GM23338 (cell line): ENCODE measurements around the gene PREP. TPM values are rescaled to one million over a fixed set of nuclear protein-coding genes. Genes with fewer than 3 reads are reported as not detected.

Experiments used
- ATAC-seq: fragments of 200-7000 bp; cut with Tn5 transposase; 3 replicates; pipeline ENCODE4 v1.9.1; 2020
- DNase-seq: peaks from one replicate; pipeline ENCODE4 v3.0.0-alpha.2; 2015; ENCODE audit warnings: low spot score
- H2AFZ ChIP-seq: fragments of 200-600 bp; sonication (generic); 2 replicates; pipeline ENCODE4 v1.8.0; 2016; ENCODE audit warnings: antibody characterized with exemption, mild to moderate bottlenecking, moderate library complexity
- H3F3A ChIP-seq: fragments of 200-600 bp; sonication (generic); replicated peaks from 2 replicates; pipeline ENCODE4 v1.8.0; 2017; ENCODE audit warnings: antibody characterized with exemption, mixed run types, low read depth
- H3K27ac ChIP-seq: fragments of 200-600 bp; sonication (generic); 2 replicates; pipeline ENCODE4 v1.6.1; 2016; ENCODE audit warnings: low read depth
- H3K27me3 ChIP-seq: fragments of 200-600 bp; sonication (generic); 2 replicates; pipeline ENCODE4 v1.8.0; 2016; ENCODE audit warnings: mild to moderate bottlenecking, mixed run types, moderate library complexity; ENCODE audit not compliant: insufficient read depth
- H3K36me3 ChIP-seq: fragments of 200-600 bp; sonication (generic); 2 replicates; pipeline ENCODE4 v1.8.0; 2016; ENCODE audit warnings: mild to moderate bottlenecking; ENCODE audit not compliant: insufficient read depth
- H3K4me1 ChIP-seq: fragments of 200-600 bp; sonication (generic); 2 replicates; pipeline ENCODE4 v1.8.0; 2016; ENCODE audit warnings: mild to moderate bottlenecking, moderate library complexity; ENCODE audit not compliant: insufficient read depth
- H3K4me2 ChIP-seq: fragments of 200-600 bp; sonication (generic); 2 replicates; pipeline ENCODE4 v1.7.1; 2017; ENCODE audit warnings: mixed run types
- H3K4me3 ChIP-seq: fragments of 200-600 bp; sonication (generic); 2 replicates; pipeline ENCODE4 v1.6.1; 2016; ENCODE audit warnings: mixed run types
- H3K79me2 ChIP-seq: fragments of 200-600 bp; sonication (generic); replicated peaks from 2 replicates; pipeline ENCODE4 v1.8.0; 2017; ENCODE audit warnings: mild to moderate bottlenecking; ENCODE audit not compliant: insufficient read depth
- H3K9me2 ChIP-seq: fragments of 200-600 bp; sonication (generic); 2 replicates; pipeline ENCODE4 v1.8.0; 2017; ENCODE audit not compliant: insufficient read depth
- H4K20me1 ChIP-seq: fragments of 200-600 bp; sonication (generic); replicated peaks from 2 replicates; pipeline ENCODE4 v1.8.0; 2017; ENCODE audit warnings: mild to moderate bottlenecking; ENCODE audit not compliant: insufficient read depth
- H3K27ac Mint-ChIP-seq: 2 replicates; pipeline ENCODE4 v1.8.0; 2020; ENCODE audit warnings: inconsistent platforms, mild to moderate bottlenecking, moderate library complexity, mixed read lengths
- H3K27me3 Mint-ChIP-seq: 3 replicates; pipeline ENCODE4 v1.8.0; 2022; ENCODE audit warnings: low read depth, mild to moderate bottlenecking, moderate library complexity, mixed read lengths, inconsistent platforms; ENCODE audit not compliant: insufficient read depth, poor library complexity
- H3K36me3 Mint-ChIP-seq: 3 replicates; pipeline ENCODE4 v1.8.0; 2021; ENCODE audit warnings: low read depth, mild to moderate bottlenecking, inconsistent platforms, moderate library complexity, mixed read lengths
- H3K4me1 Mint-ChIP-seq: 3 replicates; pipeline ENCODE4 v1.8.0; 2020; ENCODE audit warnings: mild to moderate bottlenecking, inconsistent platforms, mixed read lengths
- H3K4me3 Mint-ChIP-seq: 3 replicates; pipeline ENCODE4 v1.8.0; 2021; ENCODE audit warnings: moderate library complexity, mild to moderate bottlenecking, inconsistent platforms, mixed read lengths
- H3K9me3 Mint-ChIP-seq: 3 replicates; pipeline ENCODE4 v1.8.0; 2020; ENCODE audit warnings: moderate library complexity, mild to moderate bottlenecking, inconsistent platforms, mixed read lengths
- CTCF ChIP-seq, 2 experiments: fragments of 200-600 bp in 1 of 2; sonication (generic) in 1 of 2; conservative IDR thresholded peaks; 2 replicates each; pipeline versions ENCODE4 v1.5.1 to v1.6.1; 2016 to 2017; ENCODE audit warnings: antibody characterized with exemption in 2 of 2, low read depth in 2 of 2, mild to moderate bottlenecking in 2 of 2, moderate library complexity in 1 of 2
- EZH2 ChIP-seq: fragments of 200-600 bp; sonication (generic); IDR thresholded peaks from one replicate; pipeline ENCODE4 v1.8.0; 2017; ENCODE audit warnings: antibody characterized with exemption, mild to moderate bottlenecking, low read depth; ENCODE audit not compliant: unreplicated experiment
- EZH2phosphoT487 ChIP-seq: fragments of 200-600 bp; sonication (generic); IDR thresholded peaks from one replicate; pipeline ENCODE4 v1.8.1; 2018; ENCODE audit warnings: antibody characterized with exemption; ENCODE audit not compliant: unreplicated experiment
- JUNB ChIP-seq: IDR thresholded peaks from one replicate; pipeline ENCODE4 v1.6.1; 2016; ENCODE audit warnings: antibody characterized with exemption; ENCODE audit not compliant: unreplicated experiment
- NANOG ChIP-seq: IDR thresholded peaks from 2 replicates; pipeline ENCODE4 v1.6.1; 2016; ENCODE audit warnings: antibody characterized with exemption, borderline replicate concordance
- POLR2AphosphoS5 ChIP-seq: IDR thresholded peaks from 2 replicates; pipeline ENCODE4 v1.6.1; 2016; ENCODE audit warnings: antibody characterized with exemption, low read depth
- STAT1 ChIP-seq: IDR thresholded peaks from one replicate; pipeline ENCODE4 v1.6.1; 2016; ENCODE audit warnings: antibody characterized with exemption; ENCODE audit not compliant: unreplicated experiment
- ZNF114 ChIP-seq: fragments of 250-450 bp; sonication (Bioruptor Pico); IDR thresholded peaks from 2 replicates; pipeline ENCODE4 v1.5.0; 2020; ENCODE audit warnings: mild to moderate bottlenecking, moderate library complexity
- ZNF331 ChIP-seq: fragments of 250-450 bp; sonication (Bioruptor Pico); IDR thresholded peaks from 2 replicates; pipeline ENCODE4 v1.5.0; 2020; ENCODE audit warnings: low read depth, mild to moderate bottlenecking, moderate library complexity
- polyA plus RNA-seq: library from polyadenylated mRNA; unstranded; fragments of >200 nt; fragmentation: Nextera tagmentation; extraction: Ambion mirVana; gene quantifications from 2 replicates; pipeline ENCODE4 v1.2.1, GENCODE V29; 2016
- total RNA-seq: library from RNA; depleted of rRNA; stranded (reverse); fragments of >200 nt; shearing (Covaris generic); gene quantifications from 2 replicates; pipeline ENCODE4 v1.2.3, GENCODE V29; 2014
- TF ChIP-seq, protein P1 (sequence below): fragments of 250-450 bp; sonication (Bioruptor Pico); IDR thresholded peaks from 2 replicates; pipeline ENCODE4 v1.5.0; 2020; ENCODE audit warnings: mild to moderate bottlenecking, moderate library complexity
- TF ChIP-seq, protein P2 (sequence below): IDR thresholded peaks from 2 replicates; pipeline ENCODE4 v1.6.1; 2016; ENCODE audit warnings: antibody characterized with exemption

PREP gene
- total and polyA plus RNA-seq, 2 experiments from 2014 or later, result 28.5 to 52.7 TPM

DNA sequence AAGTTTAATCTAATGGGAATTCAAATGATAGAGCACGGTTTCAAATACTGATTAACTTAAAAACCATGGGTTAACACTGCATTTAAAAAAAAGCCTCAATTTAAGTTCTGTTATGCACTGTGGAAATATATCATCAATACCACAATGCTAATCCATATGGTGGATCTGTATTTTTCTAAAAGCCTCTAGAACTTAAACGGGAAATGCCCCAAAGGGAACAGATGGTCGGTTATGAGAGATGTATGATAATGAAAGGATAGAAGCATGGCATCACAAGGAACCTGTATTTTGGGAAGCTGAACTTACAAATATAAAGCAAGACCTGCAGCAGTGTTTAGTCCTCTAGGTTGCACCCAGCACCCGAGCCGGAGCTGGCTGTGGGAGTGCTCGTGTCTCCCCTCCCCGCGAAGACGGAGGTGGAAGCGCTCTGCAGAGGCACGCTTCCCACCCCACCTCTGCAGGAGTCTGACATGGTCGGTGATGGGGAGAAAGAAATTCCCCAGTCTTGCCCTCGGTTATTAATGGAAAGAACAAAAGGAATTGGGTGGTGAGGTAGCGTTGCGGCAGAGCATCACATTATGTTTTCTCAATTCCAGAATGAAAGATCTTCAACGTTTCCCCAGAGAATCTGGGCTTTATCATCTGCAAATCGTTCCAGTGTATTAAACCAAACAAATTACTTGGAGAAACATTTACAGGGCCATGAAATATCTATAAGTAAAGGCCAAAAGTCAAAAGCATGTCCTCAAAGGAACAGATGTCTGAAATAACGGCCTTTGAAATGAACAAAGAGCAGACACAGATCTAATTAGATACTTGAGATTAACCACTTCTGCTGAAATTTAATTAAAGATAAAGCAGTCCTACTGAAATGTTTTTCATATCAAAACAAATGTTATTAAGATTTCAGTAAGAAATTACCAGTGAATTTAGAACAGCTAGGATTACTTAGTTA, 120.0 kb downstream of the PREP start:
- no peak overlapping the region for H2AFZ ChIP-seq
- H3K4me3 ChIP-seq, result no peak overlapping the region
- H3K9me3 Mint-ChIP-seq, result no peaks in the 10 kb centered on the region
- no peak overlapping the region for H3K4me2 ChIP-seq
- H3K4me1 Mint-ChIP-seq, result no peaks in the 10 kb centered on the region; the same call in 2 of the 3 replicates
- DNase-seq, result no peak
- no peaks in the 10 kb centered on the region for H3K4me1 ChIP-seq
- no peaks in the 10 kb centered on the region for H3K79me2 ChIP-seq
- H3K27ac ChIP-seq, result no peak overlapping the region
- H3K27me3 Mint-ChIP-seq, result no peaks in the 10 kb centered on the region
- no peak for ATAC-seq
- H4K20me1 ChIP-seq, result no peaks in the 10 kb centered on the region; the same call in 1 of the 2 replicates
- H3K27me3 ChIP-seq, result no peaks in the 10 kb centered on the region
- no peaks in the 10 kb centered on the region for H3K9me2 ChIP-seq
- H3F3A ChIP-seq, result no peaks in the 10 kb centered on the region
- peaks cover 10% of the 10 kb centered on the region; the same call in 1 of the 2 replicates for H3K36me3 ChIP-seq
- no peak for TF ChIP-seq STAT1
- TF ChIP-seq EZH2phosphoT487, result no peak
- no peak for TF ChIP-seq EZH2
- TF ChIP-seq JUNB, result no peak
- no peak for TF ChIP-seq ZNF114 (CRISPR knock-in tag)
- no peak for TF ChIP-seq POLR2AphosphoS5
- no peak for TF ChIP-seq NANOG
- TF ChIP-seq, protein P1, sequence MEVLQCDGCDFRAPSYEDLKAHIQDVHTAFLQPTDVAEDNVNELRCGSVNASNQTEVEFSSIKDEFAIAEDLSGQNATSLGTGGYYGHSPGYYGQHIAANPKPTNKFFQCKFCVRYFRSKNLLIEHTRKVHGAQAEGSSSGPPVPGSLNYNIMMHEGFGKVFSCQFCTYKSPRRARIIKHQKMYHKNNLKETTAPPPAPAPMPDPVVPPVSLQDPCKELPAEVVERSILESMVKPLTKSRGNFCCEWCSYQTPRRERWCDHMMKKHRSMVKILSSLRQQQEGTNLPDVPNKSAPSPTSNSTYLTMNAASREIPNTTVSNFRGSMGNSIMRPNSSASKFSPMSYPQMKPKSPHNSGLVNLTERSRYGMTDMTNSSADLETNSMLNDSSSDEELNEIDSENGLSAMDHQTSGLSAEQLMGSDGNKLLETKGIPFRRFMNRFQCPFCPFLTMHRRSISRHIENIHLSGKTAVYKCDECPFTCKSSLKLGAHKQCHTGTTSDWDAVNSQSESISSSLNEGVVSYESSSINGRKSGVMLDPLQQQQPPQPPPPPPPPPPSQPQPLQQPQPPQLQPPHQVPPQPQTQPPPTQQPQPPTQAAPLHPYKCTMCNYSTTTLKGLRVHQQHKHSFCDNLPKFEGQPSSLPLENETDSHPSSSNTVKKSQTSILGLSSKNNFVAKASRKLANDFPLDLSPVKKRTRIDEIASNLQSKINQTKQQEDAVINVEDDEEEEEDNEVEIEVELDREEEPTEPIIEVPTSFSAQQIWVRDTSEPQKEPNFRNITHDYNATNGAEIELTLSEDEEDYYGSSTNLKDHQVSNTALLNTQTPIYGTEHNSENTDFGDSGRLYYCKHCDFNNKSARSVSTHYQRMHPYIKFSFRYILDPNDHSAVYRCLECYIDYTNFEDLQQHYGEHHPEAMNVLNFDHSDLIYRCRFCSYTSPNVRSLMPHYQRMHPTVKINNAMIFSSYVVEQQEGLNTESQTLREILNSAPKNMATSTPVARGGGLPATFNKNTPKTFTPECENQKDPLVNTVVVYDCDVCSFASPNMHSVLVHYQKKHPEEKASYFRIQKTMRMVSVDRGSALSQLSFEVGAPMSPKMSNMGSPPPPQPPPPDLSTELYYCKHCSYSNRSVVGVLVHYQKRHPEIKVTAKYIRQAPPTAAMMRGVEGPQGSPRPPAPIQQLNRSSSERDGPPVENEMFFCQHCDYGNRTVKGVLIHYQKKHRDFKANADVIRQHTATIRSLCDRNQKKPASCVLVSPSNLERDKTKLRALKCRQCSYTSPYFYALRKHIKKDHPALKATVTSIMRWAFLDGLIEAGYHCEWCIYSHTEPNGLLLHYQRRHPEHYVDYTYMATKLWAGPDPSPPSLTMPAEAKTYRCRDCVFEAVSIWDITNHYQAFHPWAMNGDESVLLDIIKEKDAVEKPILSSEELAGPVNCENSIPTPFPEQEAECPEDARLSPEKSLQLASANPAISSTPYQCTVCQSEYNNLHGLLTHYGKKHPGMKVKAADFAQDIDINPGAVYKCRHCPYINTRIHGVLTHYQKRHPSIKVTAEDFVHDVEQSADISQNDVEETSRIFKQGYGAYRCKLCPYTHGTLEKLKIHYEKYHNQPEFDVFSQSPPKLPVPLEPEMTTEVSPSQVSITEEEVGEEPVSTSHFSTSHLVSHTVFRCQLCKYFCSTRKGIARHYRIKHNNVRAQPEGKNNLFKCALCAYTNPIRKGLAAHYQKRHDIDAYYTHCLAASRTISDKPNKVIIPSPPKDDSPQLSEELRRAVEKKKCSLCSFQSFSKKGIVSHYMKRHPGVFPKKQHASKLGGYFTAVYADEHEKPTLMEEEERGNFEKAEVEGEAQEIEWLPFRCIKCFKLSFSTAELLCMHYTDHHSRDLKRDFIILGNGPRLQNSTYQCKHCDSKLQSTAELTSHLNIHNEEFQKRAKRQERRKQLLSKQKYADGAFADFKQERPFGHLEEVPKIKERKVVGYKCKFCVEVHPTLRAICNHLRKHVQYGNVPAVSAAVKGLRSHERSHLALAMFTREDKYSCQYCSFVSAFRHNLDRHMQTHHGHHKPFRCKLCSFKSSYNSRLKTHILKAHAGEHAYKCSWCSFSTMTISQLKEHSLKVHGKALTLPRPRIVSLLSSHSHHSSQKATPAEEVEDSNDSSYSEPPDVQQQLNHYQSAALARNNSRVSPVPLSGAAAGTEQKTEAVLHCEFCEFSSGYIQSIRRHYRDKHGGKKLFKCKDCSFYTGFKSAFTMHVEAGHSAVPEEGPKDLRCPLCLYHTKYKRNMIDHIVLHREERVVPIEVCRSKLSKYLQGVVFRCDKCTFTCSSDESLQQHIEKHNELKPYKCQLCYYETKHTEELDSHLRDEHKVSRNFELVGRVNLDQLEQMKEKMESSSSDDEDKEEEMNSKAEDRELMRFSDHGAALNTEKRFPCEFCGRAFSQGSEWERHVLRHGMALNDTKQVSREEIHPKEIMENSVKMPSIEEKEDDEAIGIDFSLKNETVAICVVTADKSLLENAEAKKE, result no peak
- no peak for TF ChIP-seq ZNF331 (CRISPR knock-in tag)
- no peak for TF ChIP-seq CTCF (conservative IDR thresholded peaks at IDR 0.05; ENCODE audit: low read depth in 2 of 2)
- TF ChIP-seq, protein P2, sequence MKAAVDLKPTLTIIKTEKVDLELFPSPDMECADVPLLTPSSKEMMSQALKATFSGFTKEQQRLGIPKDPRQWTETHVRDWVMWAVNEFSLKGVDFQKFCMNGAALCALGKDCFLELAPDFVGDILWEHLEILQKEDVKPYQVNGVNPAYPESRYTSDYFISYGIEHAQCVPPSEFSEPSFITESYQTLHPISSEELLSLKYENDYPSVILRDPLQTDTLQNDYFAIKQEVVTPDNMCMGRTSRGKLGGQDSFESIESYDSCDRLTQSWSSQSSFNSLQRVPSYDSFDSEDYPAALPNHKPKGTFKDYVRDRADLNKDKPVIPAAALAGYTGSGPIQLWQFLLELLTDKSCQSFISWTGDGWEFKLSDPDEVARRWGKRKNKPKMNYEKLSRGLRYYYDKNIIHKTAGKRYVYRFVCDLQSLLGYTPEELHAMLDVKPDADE, result no peak
- no peak overlapping the region for H3K4me3 Mint-ChIP-seq
- H3K27ac Mint-ChIP-seq, result no peak overlapping the region
- H3K36me3 Mint-ChIP-seq, result peaks cover 28% of the 10 kb centered on the region
